OCI-LY1 (cell line): ENCODE results near the gene CEMIP.

ENCODE experiments used
- H2AFZ ChIP-seq: fragments of 200-600 bp; sonication (generic), shearing (Covaris generic); 2 replicates; pipeline ENCODE4 v1.6.0; 2014; ENCODE audit warnings: antibody characterized with exemption, mild to moderate bottlenecking, low read length
- H3F3A ChIP-seq: fragments of 200-600 bp; sonication (generic), shearing (Covaris generic); 2 replicates; pipeline ENCODE4 v1.6.0; 2014; ENCODE audit warnings: mild to moderate bottlenecking, antibody characterized with exemption, low read length, moderate library complexity; ENCODE audit not compliant: insufficient read depth
- H3K27ac ChIP-seq: fragments of 200-600 bp; sonication (generic); 2 replicates; pipeline ENCODE4 v1.5.1; 2014; ENCODE audit warnings: low read length, mixed run types, mild to moderate bottlenecking, low read depth; ENCODE audit not compliant: poor library complexity, severe bottlenecking
- H3K27me3 ChIP-seq: fragments of 200-600 bp; sonication (generic); 2 replicates; pipeline ENCODE4 v1.6.0; 2014; ENCODE audit warnings: antibody characterized with exemption, mild to moderate bottlenecking, low read length, moderate library complexity; ENCODE audit not compliant: insufficient read depth
- H3K36me3 ChIP-seq: fragments of 200-600 bp; sonication (generic); 2 replicates; pipeline ENCODE4 v1.6.1; 2014; ENCODE audit warnings: mild to moderate bottlenecking, antibody characterized with exemption, low read length, moderate library complexity, mixed read lengths; ENCODE audit not compliant: insufficient read depth
- H3K4me1 ChIP-seq: fragments of 200-600 bp; sonication (generic); 2 replicates; pipeline ENCODE4 v1.5.1; 2014; ENCODE audit warnings: mild to moderate bottlenecking, low read length, moderate library complexity; ENCODE audit not compliant: insufficient read depth, severe bottlenecking
- H3K4me2 ChIP-seq: fragments of 200-600 bp; sonication (generic), shearing (Covaris generic); 2 replicates; pipeline ENCODE4 v1.6.1; 2014; ENCODE audit warnings: low read length
- H3K4me3 ChIP-seq: fragments of 200-600 bp; sonication (generic); 2 replicates; pipeline ENCODE4 v1.5.1; 2014; ENCODE audit warnings: low read length, low read depth, mild to moderate bottlenecking, mixed read lengths; ENCODE audit not compliant: poor library complexity, severe bottlenecking
- H3K79me2 ChIP-seq: fragments of 200-600 bp; shearing (Covaris generic); 2 replicates; pipeline ENCODE4 v1.6.1; 2016; ENCODE audit warnings: mixed run types, low read length, mixed read lengths; ENCODE audit not compliant: insufficient read depth
- H3K9ac ChIP-seq: fragments of 200-600 bp; sonication (generic), shearing (Covaris generic); 2 replicates; pipeline ENCODE4 v1.6.1; 2014; ENCODE audit warnings: mild to moderate bottlenecking, low read length, mixed read lengths
- H3K9me2 ChIP-seq: fragments of 200-600 bp; sonication (generic), shearing (Covaris generic); 2 replicates; pipeline ENCODE4 v1.6.1; 2014; ENCODE audit warnings: low read depth, mild to moderate bottlenecking, low read length, mixed read lengths
- H3K9me3 ChIP-seq: fragments of 200-600 bp; shearing (Covaris generic); 2 replicates; pipeline ENCODE4 v1.6.1; 2014; ENCODE audit warnings: low read length, mixed read lengths
- H4K20me1 ChIP-seq: fragments of 200-600 bp; sonication (generic), shearing (Covaris generic); 2 replicates; pipeline ENCODE4 v1.6.0; 2016; ENCODE audit warnings: mild to moderate bottlenecking, low read length; ENCODE audit not compliant: insufficient read depth
- EZH2 ChIP-seq: fragments of 200-600 bp; sonication (generic), shearing (Covaris generic); IDR thresholded peaks from 2 replicates; pipeline ENCODE4 v1.8.0; 2017; ENCODE audit warnings: borderline replicate concordance, mixed run types, mild to moderate bottlenecking, antibody characterized with exemption, low read length, moderate library complexity, mixed read lengths
- TF ChIP-seq, protein P1 (sequence below): fragments of 200-600 bp; sonication (generic), shearing (Covaris generic); IDR thresholded peaks from 2 replicates; pipeline ENCODE4 v1.5.1; 2017; ENCODE audit warnings: mild to moderate bottlenecking, antibody characterized with exemption, low read length, moderate library complexity, mixed read lengths

The CEMIP gene

DNA sequence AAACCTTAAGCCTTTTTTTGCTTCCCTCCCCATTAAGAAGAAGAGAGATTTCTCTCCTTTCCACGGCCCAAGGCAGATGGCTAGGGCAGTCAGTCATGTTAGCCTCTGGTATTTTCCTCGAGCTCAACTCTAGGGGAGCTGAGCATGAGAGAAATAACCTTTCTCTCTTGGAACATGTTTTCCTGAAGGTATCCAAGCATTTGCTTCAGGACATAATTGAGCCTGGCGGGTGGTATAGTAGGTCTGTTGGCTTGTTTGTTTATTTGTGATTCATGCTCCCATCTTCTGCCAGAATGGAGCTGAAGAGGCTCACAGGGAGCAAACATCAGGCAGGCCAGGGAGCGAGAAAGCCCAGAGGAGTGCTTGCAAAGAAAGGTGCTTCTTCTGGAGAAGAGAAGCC lies 108.0 kb downstream of the CEMIP start:
- H3K27me3 ChIP-seq, result no peaks in the 10 kb centered on the region; the same call in 1 of the 2 replicates
- no peaks in the 10 kb centered on the region for H3K9me3 ChIP-seq
- no peaks in the 10 kb centered on the region for H3K36me3 ChIP-seq
- H3K79me2 ChIP-seq, result no peaks in the 10 kb centered on the region
- H3K27ac ChIP-seq, result no peak overlapping the region
- no peaks in the 10 kb centered on the region for H3F3A ChIP-seq
- no peak overlapping the region for H2AFZ ChIP-seq
- no peak overlapping the region for H3K4me3 ChIP-seq
- TF ChIP-seq EZH2, result no peak
- TF ChIP-seq, protein P1, sequence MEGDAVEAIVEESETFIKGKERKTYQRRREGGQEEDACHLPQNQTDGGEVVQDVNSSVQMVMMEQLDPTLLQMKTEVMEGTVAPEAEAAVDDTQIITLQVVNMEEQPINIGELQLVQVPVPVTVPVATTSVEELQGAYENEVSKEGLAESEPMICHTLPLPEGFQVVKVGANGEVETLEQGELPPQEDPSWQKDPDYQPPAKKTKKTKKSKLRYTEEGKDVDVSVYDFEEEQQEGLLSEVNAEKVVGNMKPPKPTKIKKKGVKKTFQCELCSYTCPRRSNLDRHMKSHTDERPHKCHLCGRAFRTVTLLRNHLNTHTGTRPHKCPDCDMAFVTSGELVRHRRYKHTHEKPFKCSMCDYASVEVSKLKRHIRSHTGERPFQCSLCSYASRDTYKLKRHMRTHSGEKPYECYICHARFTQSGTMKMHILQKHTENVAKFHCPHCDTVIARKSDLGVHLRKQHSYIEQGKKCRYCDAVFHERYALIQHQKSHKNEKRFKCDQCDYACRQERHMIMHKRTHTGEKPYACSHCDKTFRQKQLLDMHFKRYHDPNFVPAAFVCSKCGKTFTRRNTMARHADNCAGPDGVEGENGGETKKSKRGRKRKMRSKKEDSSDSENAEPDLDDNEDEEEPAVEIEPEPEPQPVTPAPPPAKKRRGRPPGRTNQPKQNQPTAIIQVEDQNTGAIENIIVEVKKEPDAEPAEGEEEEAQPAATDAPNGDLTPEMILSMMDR, result no peak
- H3K4me2 ChIP-seq, result no peak overlapping the region
- no peaks in the 10 kb centered on the region for H3K9me2 ChIP-seq
- no peaks in the 10 kb centered on the region for H3K4me1 ChIP-seq
- H4K20me1 ChIP-seq, result no peaks in the 10 kb centered on the region
- no peak overlapping the region for H3K9ac ChIP-seq

DNA sequence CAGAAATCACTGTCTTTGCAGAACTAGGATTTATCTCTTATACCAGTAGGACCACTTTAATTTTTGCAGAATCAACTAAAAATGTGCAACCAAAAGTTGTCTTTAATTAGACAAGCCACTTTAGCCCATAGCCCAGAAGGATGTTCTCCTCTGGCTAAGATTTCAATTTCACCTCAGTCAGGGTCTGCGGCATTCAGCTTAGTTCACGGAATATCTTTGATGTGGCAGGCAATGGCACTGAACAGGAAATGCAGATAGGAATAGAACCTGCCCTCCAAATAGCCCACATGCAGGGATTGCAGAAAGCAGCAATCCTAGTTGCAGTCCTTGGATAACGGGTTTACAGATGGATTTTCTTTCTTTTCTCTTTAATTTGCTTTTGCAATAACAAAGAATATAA lies 109.7 kb downstream of the CEMIP start:
- no peak for TF ChIP-seq EZH2
- TF ChIP-seq, protein P1, result no peak
- Histone ChIP-seq H3K27me3 (no peaks in the 10 kb centered on the region; the same call in 1 of the 2 replicates), H3K9me2 (no peaks in the 10 kb centered on the region), H3K4me1 (no peaks in the 10 kb centered on the region), H3K79me2 (no peaks in the 10 kb centered on the region), H3K4me2 (no peak overlapping the region), H3K36me3 (no peaks in the 10 kb centered on the region), H3K27ac (no peak overlapping the region), H3K4me3 (no peak overlapping the region), H3K9me3 (no peaks in the 10 kb centered on the region), H2AFZ (no peak overlapping the region), H4K20me1 (no peaks in the 10 kb centered on the region), H3K9ac (no peak overlapping the region), H3F3A (no peaks in the 10 kb centered on the region)

DNA sequence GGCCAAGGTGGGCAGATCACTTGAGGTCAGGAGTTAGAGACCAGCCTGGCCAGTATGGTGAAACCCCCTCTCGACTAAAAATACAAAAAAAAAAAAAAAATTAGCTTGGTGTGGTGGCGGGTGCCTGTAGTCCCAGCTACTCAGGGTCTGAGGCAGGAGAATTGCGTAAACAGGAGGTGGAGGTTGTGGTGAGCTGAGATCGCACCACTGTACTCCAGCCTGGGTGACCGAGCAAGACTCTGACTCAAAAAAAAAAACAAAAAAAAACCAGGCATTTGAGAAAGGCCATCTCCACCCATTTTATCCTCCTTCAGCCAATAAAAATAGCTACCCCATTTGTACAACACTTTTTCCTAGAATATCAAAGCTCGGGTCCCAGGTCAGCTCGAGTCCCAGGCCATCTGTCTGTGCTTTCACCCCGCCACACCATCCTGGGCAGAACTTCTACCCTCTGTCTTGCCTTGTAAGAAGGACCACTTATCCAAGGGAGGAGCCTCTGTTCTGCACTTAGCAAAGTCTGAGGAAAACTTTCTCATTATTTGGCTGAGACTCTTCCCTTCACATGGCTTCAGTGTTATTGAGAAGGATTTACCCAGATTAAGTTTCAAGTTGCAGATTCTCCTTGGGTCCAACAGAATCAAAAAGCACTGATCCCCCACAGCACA lies 111.3 kb downstream of the CEMIP start:
- no peaks in the 10 kb centered on the region for H3K36me3 ChIP-seq
- H3K27ac ChIP-seq, result no peak overlapping the region
- no peak overlapping the region for H2AFZ ChIP-seq
- no peak for TF ChIP-seq EZH2
- TF ChIP-seq, protein P1, result no peak
- H3K27me3 ChIP-seq, result no peaks in the 10 kb centered on the region; the same call in 1 of the 2 replicates
- no peaks in the 10 kb centered on the region for H4K20me1 ChIP-seq
- H3K4me3 ChIP-seq, result no peak overlapping the region
- H3K4me2 ChIP-seq, result no peak overlapping the region
- no peak overlapping the region for H3K9ac ChIP-seq
- H3K9me2 ChIP-seq, result no peaks in the 10 kb centered on the region
- no peaks in the 10 kb centered on the region for H3K4me1 ChIP-seq
- H3F3A ChIP-seq, result no peaks in the 10 kb centered on the region
- no peaks in the 10 kb centered on the region for H3K9me3 ChIP-seq
- H3K79me2 ChIP-seq, result no peaks in the 10 kb centered on the region
